Smooth muscle cell of the umbilical artery (primary cell): ENCODE data around the gene CLPSL2. TPM values are rescaled to one million over a fixed set of nuclear protein-coding genes. Genes with fewer than 3 reads are reported as not detected.

Experiments used
- total RNA-seq: library from RNA; depleted of rRNA; stranded (reverse); fragments of >200 nt; gene quantifications from 2 replicates; pipeline ENCODE4 v1.2.3, GENCODE V29; 2014

The CLPSL2 gene
- total RNA-seq, result not detected in 2 replicates

GRCh38 chr6:35776364-35777215 is at the start of gene CLPSL2:
TSS of gene CLPSL2 (plus strand) at chr6:35776598. CDS start at chr6:35776619, 21 bp downstream.

GRCh38 chr6:35736982-35737412 is 39.4 kb upstream of the CLPSL2 start, which contains the start of gene ARMC12:
TSS of gene ARMC12 (plus strand) at chr6:35737032. CDS start at chr6:35737109, 77 bp downstream.

GRCh38 chr6:35780719-35781118 is 4.3 kb downstream of the CLPSL2 start, which contains the start of gene CLPSL1:
TSS of gene CLPSL1 (plus strand) at chr6:35781019. CDS start at chr6:35781111, 92 bp downstream.

GRCh38 chr6:35804996-35805736 is 28.8 kb downstream of the CLPSL2 start, which contains the start of gene LHFPL5:
TSS of gene LHFPL5 (plus strand) at chr6:35805352. CDS start at chr6:35805671, 319 bp downstream.

Other genes starting within 250 kb of the CLPSL2 start
- gene FKBP5, start 87.7 kb upstream of the CLPSL2 start, total RNA-seq, result 1.8 and 8.9 TPM in 2 replicates
- 0.30 and 0.42 TPM in 2 replicates for gene ARMC12, start 39.6 kb upstream of the CLPSL2 start, total RNA-seq
- not detected in 2 replicates for gene CLPSL1, start 4.4 kb downstream of the CLPSL2 start, total RNA-seq
- not detected in 2 replicates for gene CLPS, start 20.7 kb downstream of the CLPSL2 start, total RNA-seq
- gene LHFPL5, start 28.8 kb downstream of the CLPSL2 start, total RNA-seq, result not detected in 2 replicates
- gene SRPK1, start 144.5 kb downstream of the CLPSL2 start, total RNA-seq, result 59.1 and 107 TPM in 2 replicates
- gene SLC26A8, start 248.0 kb downstream of the CLPSL2 start, total RNA-seq, result 0.05 TPM in 1 of 2 replicates, not detected in the other